Measurements from ENCODE around the gene SCYGR7. TPM values are rescaled to one million over a fixed set of nuclear protein-coding genes. Genes with fewer than 3 reads are reported as not detected.

Gene SCYGR7
- total and polyA plus RNA-seq, 2 of the 13 experiments (the other 11 are each of a cell fraction or from before 2014, with no cell fraction given): not detected

GRCh38 chr2:227759411-227760118, 31.4 kb downstream of the SCYGR7 start (continued):
- TF ChIP-seq SIX1 (CRISPR knock-in tag; IDR thresholded peaks at IDR 0.05; ENCODE audit: borderline replicate concordance) (no peak), ZNF746 (CRISPR knock-in tag; IDR thresholded peaks at IDR 0.05) (no peak; the same call in 1 of the 2 replicates), JUND (CRISPR knock-in tag; IDR thresholded peaks at IDR 0.05) (no peak), ZFP36L1 (CRISPR knock-in tag; IDR thresholded peaks at IDR 0.05) (0 out of 2 replicates have a peak, but pooled peaks have one; percentile 46), ZNF710 (CRISPR knock-in tag; IDR thresholded peaks at IDR 0.05; ENCODE audit: borderline replicate concordance) (0 out of 2 replicates have a peak, but pooled peaks have one; percentile 80), HOXA5 (CRISPR knock-in tag; IDR thresholded peaks at IDR 0.05) (no peak), ZNF292 (CRISPR knock-in tag; IDR thresholded peaks at IDR 0.05; ENCODE audit: borderline replicate concordance, low read depth) (0 out of 2 replicates have a peak, but pooled peaks have one; percentile 32), MYNN (CRISPR knock-in tag; IDR thresholded peaks at IDR 0.05; ENCODE audit: low read depth) (no peak), TBX2 (CRISPR knock-in tag; IDR thresholded peaks at IDR 0.05; ENCODE audit: borderline replicate concordance) (peak; percentile 55; the same call in 1 of the 2 replicates), YEATS2 (CRISPR knock-in tag; IDR thresholded peaks at IDR 0.05; ENCODE audit: borderline replicate concordance) (peak; percentile 42; the same call in 1 of the 2 replicates), TEAD3 (CRISPR knock-in tag; optimal IDR thresholded peaks at IDR 0.05; ENCODE audit: borderline replicate concordance) (peak; percentile 67), SRY (CRISPR knock-in tag; IDR thresholded peaks at IDR 0.05) (no peak), RFX5 (IDR thresholded peaks at IDR 0.05; ENCODE audit: low read depth, low read length) (no peak), ZFP91 (CRISPR knock-in tag; IDR thresholded peaks at IDR 0.05; ENCODE audit: borderline replicate concordance) (peak; percentile 37; the same call in 1 of the 2 replicates), ZNF703 (CRISPR knock-in tag; IDR thresholded peaks at IDR 0.05; ENCODE audit: borderline replicate concordance) (no peak), CENPT (CRISPR knock-in tag; IDR thresholded peaks at IDR 0.05; ENCODE audit: low read depth) (no peak), RNF2 (conservative IDR thresholded peaks at IDR 0.05; ENCODE audit: low read depth) (no peak), ZNF331 (CRISPR knock-in tag; IDR thresholded peaks at IDR 0.05) (no peak)
- TF ChIP-seq, protein P1, sequence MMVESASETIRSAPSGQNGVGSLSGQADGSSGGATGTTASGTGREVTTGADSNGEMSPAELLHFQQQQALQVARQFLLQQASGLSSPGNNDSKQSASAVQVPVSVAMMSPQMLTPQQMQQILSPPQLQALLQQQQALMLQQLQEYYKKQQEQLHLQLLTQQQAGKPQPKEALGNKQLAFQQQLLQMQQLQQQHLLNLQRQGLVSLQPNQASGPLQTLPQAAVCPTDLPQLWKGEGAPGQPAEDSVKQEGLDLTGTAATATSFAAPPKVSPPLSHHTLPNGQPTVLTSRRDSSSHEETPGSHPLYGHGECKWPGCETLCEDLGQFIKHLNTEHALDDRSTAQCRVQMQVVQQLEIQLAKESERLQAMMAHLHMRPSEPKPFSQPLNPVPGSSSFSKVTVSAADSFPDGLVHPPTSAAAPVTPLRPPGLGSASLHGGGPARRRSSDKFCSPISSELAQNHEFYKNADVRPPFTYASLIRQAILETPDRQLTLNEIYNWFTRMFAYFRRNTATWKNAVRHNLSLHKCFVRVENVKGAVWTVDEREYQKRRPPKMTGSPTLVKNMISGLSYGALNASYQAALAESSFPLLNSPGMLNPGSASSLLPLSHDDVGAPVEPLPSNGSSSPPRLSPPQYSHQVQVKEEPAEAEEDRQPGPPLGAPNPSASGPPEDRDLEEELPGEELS (CRISPR knock-in tag; IDR thresholded peaks at IDR 0.05): peak; percentile 63
- TF ChIP-seq, protein P2, sequence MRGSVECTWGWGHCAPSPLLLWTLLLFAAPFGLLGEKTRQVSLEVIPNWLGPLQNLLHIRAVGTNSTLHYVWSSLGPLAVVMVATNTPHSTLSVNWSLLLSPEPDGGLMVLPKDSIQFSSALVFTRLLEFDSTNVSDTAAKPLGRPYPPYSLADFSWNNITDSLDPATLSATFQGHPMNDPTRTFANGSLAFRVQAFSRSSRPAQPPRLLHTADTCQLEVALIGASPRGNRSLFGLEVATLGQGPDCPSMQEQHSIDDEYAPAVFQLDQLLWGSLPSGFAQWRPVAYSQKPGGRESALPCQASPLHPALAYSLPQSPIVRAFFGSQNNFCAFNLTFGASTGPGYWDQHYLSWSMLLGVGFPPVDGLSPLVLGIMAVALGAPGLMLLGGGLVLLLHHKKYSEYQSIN (CRISPR knock-in tag; IDR thresholded peaks at IDR 0.05; ENCODE audit: borderline replicate concordance): no peak
- TF ChIP-seq, protein P3, sequence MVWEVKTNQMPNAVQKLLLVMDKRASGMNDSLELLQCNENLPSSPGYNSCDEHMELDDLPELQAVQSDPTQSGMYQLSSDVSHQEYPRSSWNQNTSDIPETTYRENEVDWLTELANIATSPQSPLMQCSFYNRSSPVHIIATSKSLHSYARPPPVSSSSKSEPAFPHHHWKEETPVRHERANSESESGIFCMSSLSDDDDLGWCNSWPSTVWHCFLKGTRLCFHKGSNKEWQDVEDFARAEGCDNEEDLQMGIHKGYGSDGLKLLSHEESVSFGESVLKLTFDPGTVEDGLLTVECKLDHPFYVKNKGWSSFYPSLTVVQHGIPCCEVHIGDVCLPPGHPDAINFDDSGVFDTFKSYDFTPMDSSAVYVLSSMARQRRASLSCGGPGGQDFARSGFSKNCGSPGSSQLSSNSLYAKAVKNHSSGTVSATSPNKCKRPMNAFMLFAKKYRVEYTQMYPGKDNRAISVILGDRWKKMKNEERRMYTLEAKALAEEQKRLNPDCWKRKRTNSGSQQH (CRISPR knock-in tag; IDR thresholded peaks at IDR 0.05; ENCODE audit: low read depth): no peak
